Raji (cell line): ENCODE results near the gene INHBE.

ENCODE experiments used
- POLR2A ChIP-seq: IDR thresholded peaks from 2 replicates; pipeline ENCODE4 v1.6.1; 2011; ENCODE audit warnings: low read depth, low read length, control low read depth; ENCODE audit not compliant: insufficient read depth

Gene INHBE

GRCh38 chr12:57455374-57456144 lies 452 bp downstream of the INHBE start:
- TF ChIP-seq POLR2A, result no peak

- TF ChIP-seq POLR2A, result peak; percentile 66
These were observed 1.1 kb downstream of the INHBE start for GRCh38 chr12:57456145-57456700.

GRCh38 chr12:57456737-57457490 lies 1.8 kb downstream of the INHBE start:
- no peak for TF ChIP-seq POLR2A

GRCh38 chr12:57458665-57459054 lies 3.6 kb downstream of the INHBE start:
- peak; percentile 78; the same call in 1 of the 2 replicates for TF ChIP-seq POLR2A

GRCh38 chr12:57459055-57459749 lies 4.1 kb downstream of the INHBE start:
- peak; percentile 46 for TF ChIP-seq POLR2A

- no peak for TF ChIP-seq POLR2A
These were observed 4.8 kb downstream of the INHBE start, which contains the start of gene GLI1 for GRCh38 chr12:57459750-57460467. GLI1 (plus strand) TSS chr12:57459785; CDS start chr12:57463692, 3,907 bp downstream.

- no peak for TF ChIP-seq POLR2A
These were observed 5.3 kb downstream of the INHBE start for GRCh38 chr12:57460468-57460784.

- TF ChIP-seq POLR2A, result no peak
These were observed 5.8 kb downstream of the INHBE start for GRCh38 chr12:57460841-57461275.

GRCh38 chr12:57461276-57461916 lies 6.3 kb downstream of the INHBE start:
- no peak for TF ChIP-seq POLR2A

GRCh38 chr12:57461917-57462250 lies 6.8 kb downstream of the INHBE start:
- TF ChIP-seq POLR2A, result no peak

GRCh38 chr12:57462251-57462911 lies 7.3 kb downstream of the INHBE start:
- peak; percentile 66 for TF ChIP-seq POLR2A

- no peak for TF ChIP-seq POLR2A
These were observed 7.8 kb downstream of the INHBE start for GRCh38 chr12:57462912-57463253.

GRCh38 chr12:57464569-57464968 lies 9.5 kb downstream of the INHBE start:
- no peak for TF ChIP-seq POLR2A
